SU-DHL-6 (cell line): ENCODE measurements around the gene TRIM33.

ENCODE experiments used
- H2AFZ ChIP-seq: fragments of 200-600 bp; sonication (generic); 2 replicates; pipeline ENCODE4 v1.6.1; 2014; ENCODE audit warnings: low read depth, mild to moderate bottlenecking, moderate library complexity, mixed read lengths, antibody characterized with exemption, low read length; ENCODE audit not compliant: severe bottlenecking
- H3F3A ChIP-seq: fragments of 200-600 bp; shearing (Covaris generic); 2 replicates; pipeline ENCODE4 v1.6.0; 2016; ENCODE audit warnings: antibody characterized with exemption, mild to moderate bottlenecking; ENCODE audit not compliant: insufficient read depth
- H3K27ac ChIP-seq: fragments of 200-600 bp; sonication (generic); 2 replicates; pipeline ENCODE4 v1.5.1; 2016; ENCODE audit warnings: low read depth, mild to moderate bottlenecking, low read length, moderate library complexity, mixed read lengths
- H3K27me3 ChIP-seq: fragments of 200-600 bp; sonication (generic), shearing (Covaris generic); 2 replicates; pipeline ENCODE4 v1.6.0; 2014; ENCODE audit warnings: mild to moderate bottlenecking, low read length
- H3K36me3 ChIP-seq: fragments of 200-600 bp; sonication (generic); 2 replicates; pipeline ENCODE4 v1.6.1; 2014; ENCODE audit warnings: mild to moderate bottlenecking, low read length, mixed read lengths
- H3K4me2 ChIP-seq: fragments of 300-600, 200-600 bp; shearing (Covaris generic), sonication (generic); 2 replicates; pipeline ENCODE4 v1.6.0; 2014; ENCODE audit warnings: low read length, low read depth, mild to moderate bottlenecking; ENCODE audit not compliant: poor library complexity, severe bottlenecking
- H3K4me3 ChIP-seq: fragments of 200-600 bp; sonication (generic); 2 replicates; pipeline ENCODE4 v1.5.1; 2014; ENCODE audit warnings: antibody characterized with exemption, low read length, mild to moderate bottlenecking, mixed read lengths; ENCODE audit not compliant: insufficient read depth, poor library complexity, severe bottlenecking
- H3K79me2 ChIP-seq: fragments of 200-600 bp; sonication (generic); 2 replicates; pipeline ENCODE4 v1.6.1; 2014; ENCODE audit warnings: mild to moderate bottlenecking, low read length, moderate library complexity; ENCODE audit not compliant: insufficient read depth
- H3K9ac ChIP-seq: fragments of 200-600 bp; sonication (generic); 2 replicates; pipeline ENCODE4 v1.7.0; 2014; ENCODE audit warnings: mild to moderate bottlenecking, low read length
- H3K9me2 ChIP-seq: fragments of 200-600 bp; sonication (generic); replicated peaks from 2 replicates; pipeline ENCODE4 v1.6.1; 2014; ENCODE audit warnings: low read length; ENCODE audit not compliant: insufficient read depth
- H3K9me3 ChIP-seq: fragments of 200-600 bp; sonication (generic); 2 replicates; pipeline ENCODE4 v1.6.1; 2014; ENCODE audit warnings: low read length, mixed read lengths; ENCODE audit not compliant: insufficient read depth
- H4K20me1 ChIP-seq: fragments of 200-600 bp; sonication (generic); 2 replicates; pipeline ENCODE4 v1.6.1; 2014; ENCODE audit warnings: low read depth, mild to moderate bottlenecking, antibody characterized with exemption, low read length, moderate library complexity, mixed read lengths
- EZH2phosphoT487 ChIP-seq: fragments of 200-600 bp; sonication (generic), shearing (Covaris generic); conservative IDR thresholded peaks from 2 replicates; pipeline ENCODE4 v1.6.1; 2018; ENCODE audit warnings: mild to moderate bottlenecking, antibody characterized with exemption, low read length, moderate library complexity, mixed read lengths
- TF ChIP-seq, protein P1 (sequence below): fragments of 200-600 bp; sonication (generic); IDR thresholded peaks from one replicate; pipeline ENCODE4 v1.5.1; 2017; ENCODE audit warnings: antibody characterized with exemption, mild to moderate bottlenecking, low read length, moderate library complexity; ENCODE audit not compliant: insufficient read depth, poor library complexity, severe bottlenecking

TRIM33 gene

DNA sequence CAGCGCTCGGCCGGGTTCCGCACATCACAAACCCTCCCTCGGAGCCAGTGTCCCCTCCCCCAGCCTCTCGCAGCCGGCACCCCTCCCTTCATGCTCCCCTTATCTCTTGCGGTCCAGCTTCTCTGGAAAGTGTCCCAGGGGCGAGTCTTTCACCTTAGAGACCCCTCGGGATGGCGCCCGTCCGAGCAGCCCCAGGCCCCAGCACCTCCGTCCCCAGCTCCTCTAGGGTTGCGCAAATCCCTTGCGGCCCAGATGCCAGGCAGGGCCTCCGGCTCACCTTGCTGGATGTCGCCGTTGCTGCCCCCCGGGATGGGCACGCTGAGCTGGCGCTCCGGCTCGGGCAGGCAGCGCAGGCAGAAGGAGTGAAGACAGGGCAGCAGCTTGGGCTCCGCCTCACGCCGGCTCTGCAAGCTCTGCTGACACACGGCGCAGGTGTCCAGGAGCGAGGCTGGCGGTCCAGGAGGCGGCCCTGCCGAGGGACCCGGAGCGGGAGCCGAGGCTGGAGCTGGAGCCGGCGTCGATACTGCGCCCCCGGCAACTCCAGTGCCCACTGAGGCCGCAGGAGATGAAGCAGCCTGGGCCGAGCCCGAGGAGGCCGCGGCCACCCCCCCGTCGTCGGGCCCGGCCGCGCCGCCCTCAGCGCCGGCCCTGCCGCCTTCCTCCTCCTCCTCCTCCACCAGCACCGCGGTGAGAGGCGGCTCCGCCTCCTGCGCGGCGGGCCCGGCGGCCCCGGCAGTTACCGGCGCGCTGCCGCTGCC, 550 bp downstream of the TRIM33 start:
- Histone ChIP-seq H2AFZ (peak overlapping the region; percentile 5), H3K9ac (peak overlapping the region; percentile 77), H3K4me3 (peak overlapping the region; percentile 69), H3K9me3 (no peaks in the 10 kb centered on the region), H3K9me2 (no peaks in the 10 kb centered on the region), H3K79me2 (peaks cover 52% of the 10 kb centered on the region), H4K20me1 (peaks cover 18% of the 10 kb centered on the region; the same call in 1 of the 2 replicates), H3K36me3 (peaks cover 13% of the 10 kb centered on the region; the same call in 1 of the 2 replicates), H3K4me2 (peak overlapping the region; percentile 94), H3K27me3 (no peaks in the 10 kb centered on the region), H3K27ac (peak overlapping the region; percentile 94), H3F3A (peaks cover 9% of the 10 kb centered on the region)
- TF ChIP-seq EZH2phosphoT487: no peak
- TF ChIP-seq, protein P1, sequence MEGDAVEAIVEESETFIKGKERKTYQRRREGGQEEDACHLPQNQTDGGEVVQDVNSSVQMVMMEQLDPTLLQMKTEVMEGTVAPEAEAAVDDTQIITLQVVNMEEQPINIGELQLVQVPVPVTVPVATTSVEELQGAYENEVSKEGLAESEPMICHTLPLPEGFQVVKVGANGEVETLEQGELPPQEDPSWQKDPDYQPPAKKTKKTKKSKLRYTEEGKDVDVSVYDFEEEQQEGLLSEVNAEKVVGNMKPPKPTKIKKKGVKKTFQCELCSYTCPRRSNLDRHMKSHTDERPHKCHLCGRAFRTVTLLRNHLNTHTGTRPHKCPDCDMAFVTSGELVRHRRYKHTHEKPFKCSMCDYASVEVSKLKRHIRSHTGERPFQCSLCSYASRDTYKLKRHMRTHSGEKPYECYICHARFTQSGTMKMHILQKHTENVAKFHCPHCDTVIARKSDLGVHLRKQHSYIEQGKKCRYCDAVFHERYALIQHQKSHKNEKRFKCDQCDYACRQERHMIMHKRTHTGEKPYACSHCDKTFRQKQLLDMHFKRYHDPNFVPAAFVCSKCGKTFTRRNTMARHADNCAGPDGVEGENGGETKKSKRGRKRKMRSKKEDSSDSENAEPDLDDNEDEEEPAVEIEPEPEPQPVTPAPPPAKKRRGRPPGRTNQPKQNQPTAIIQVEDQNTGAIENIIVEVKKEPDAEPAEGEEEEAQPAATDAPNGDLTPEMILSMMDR: no peak

DNA sequence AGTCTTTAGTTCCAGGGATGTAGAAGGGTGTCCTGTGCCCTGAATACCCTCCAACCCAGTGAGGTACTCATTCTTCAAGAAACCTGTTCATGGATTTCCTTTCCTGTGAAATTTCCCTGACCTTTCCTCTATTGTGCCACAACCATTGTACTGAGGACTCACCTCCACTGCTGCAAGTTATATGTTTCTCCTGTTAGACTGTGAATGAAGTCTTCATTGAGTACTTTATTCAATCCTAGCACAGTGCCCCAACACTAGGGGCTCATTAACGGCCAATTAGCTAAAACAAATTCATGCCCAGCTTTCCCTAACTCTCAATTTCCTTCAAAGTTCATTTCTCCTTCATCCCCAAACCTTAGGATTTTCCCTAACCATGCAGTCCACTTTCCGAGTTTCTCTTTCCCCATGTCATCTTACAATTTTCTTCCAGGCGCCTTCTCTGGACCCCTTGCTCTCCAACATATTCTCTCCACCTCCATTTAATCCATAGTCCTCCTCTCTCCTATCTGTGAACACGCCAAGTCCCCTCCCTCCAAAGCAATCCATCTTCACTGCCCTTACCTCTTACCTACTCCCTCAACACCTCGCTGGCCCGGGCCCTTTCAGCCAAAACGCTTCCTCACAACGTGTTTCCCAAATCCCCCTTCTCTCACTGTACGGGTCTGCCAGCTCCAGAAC, 1.3 kb downstream of the TRIM33 start:
- Histone ChIP-seq H3K4me3 (peak overlapping the region; percentile 69), H3K27ac (peak overlapping the region; percentile 94; the same call in 1 of the 2 replicates), H3K9ac (peak overlapping the region; percentile 77), H3K9me3 (no peaks in the 10 kb centered on the region), H3K27me3 (no peaks in the 10 kb centered on the region), H3K79me2 (peaks cover 60% of the 10 kb centered on the region), H4K20me1 (peaks cover 23% of the 10 kb centered on the region; the same call in 1 of the 2 replicates), H2AFZ (no peak overlapping the region), H3K4me2 (peak overlapping the region; percentile 94), H3F3A (peaks cover 9% of the 10 kb centered on the region), H3K36me3 (peaks cover 13% of the 10 kb centered on the region; the same call in 1 of the 2 replicates), H3K9me2 (no peaks in the 10 kb centered on the region)
- TF ChIP-seq, protein P1: no peak

DNA sequence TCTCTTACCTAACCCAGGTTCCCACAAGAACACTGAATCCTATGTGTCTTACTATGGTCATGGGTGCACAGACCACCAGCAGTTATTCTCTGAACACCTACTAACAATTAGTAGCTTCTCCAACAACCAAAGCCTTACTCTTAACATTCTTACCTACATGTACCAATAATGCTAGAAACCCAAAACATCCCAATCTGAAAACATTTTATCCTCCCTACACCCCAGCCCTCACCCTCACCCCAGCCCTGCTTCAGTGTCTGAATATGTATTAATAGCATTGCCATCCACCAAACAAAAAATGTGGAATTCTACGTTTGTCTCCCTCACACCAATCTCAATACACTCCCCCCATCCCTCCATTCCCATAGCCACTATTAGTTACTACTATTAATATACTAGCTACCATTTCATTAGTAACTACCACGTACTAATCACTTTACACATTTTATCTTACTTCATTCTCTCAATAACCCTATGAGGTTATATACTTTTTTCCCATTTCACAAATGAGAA, 2.6 kb downstream of the TRIM33 start:
- Histone ChIP-seq H3K4me3 (peak overlapping the region; percentile 69), H4K20me1 (peaks cover 32% of the 10 kb centered on the region), H3F3A (peaks cover 12% of the 10 kb centered on the region), H3K27ac (no peak overlapping the region), H3K9me2 (no peaks in the 10 kb centered on the region), H3K36me3 (peaks cover 18% of the 10 kb centered on the region; the same call in 1 of the 2 replicates), H3K9me3 (no peaks in the 10 kb centered on the region), H3K27me3 (no peaks in the 10 kb centered on the region), H3K79me2 (peaks cover 72% of the 10 kb centered on the region), H3K4me2 (peak overlapping the region; percentile 94), H2AFZ (no peak overlapping the region), H3K9ac (peak overlapping the region; percentile 77)
- TF ChIP-seq, protein P1: no peak
- TF ChIP-seq EZH2phosphoT487: no peak
